22Rv1 (cell line): Measurements from ENCODE around the gene SEC63.
A peak's percentile ranks its signal among the peaks of the same experiment; 100 is the strongest.

Experiments used
- CTCF ChIP-seq: fragments of 450-650 bp; IDR thresholded peaks from 2 replicates; pipeline ENCODE4 v1.5.1; 2017; ENCODE audit warnings: mild to moderate bottlenecking
- ZFX ChIP-seq: fragments of 450-650 bp; IDR thresholded peaks from 2 replicates; pipeline ENCODE4 v1.6.1; 2017; ENCODE audit warnings: antibody characterized with exemption, borderline replicate concordance

- TF ChIP-seq CTCF = peak; percentile 62
- no peak for TF ChIP-seq ZFX
These were observed 19.3 kb upstream of the SEC63 start for GRCh38 chr6:107977283-107977682.
